HepG2 (cell line): Measurements from ENCODE around the gene RNPEPL1. TPM values are rescaled to one million over a fixed set of nuclear protein-coding genes. Genes with fewer than 3 reads are reported as not detected.
A peak's percentile ranks its signal among the peaks of the same experiment; 100 is the strongest.

Experiments used
- AGO1 ChIP-seq: fragments of 200-400 bp; formaldehyde crosslinking; IDR thresholded peaks from 2 replicates; pipeline ENCODE4 v1.6.1; 2017; ENCODE audit warnings: mild to moderate bottlenecking, low read depth, low read length, moderate library complexity; ENCODE audit not compliant: poor library complexity, severe bottlenecking
- CBX5 ChIP-seq: sonication (generic); formaldehyde crosslinking; IDR thresholded peaks from 2 replicates; pipeline ENCODE4 v1.4.0; 2020; ENCODE audit warnings: missing genetic modification reagents, borderline replicate concordance
- KMT2A ChIP-seq: sonication (generic); formaldehyde crosslinking; IDR thresholded peaks from 2 replicates; pipeline ENCODE4 v1.4.0; 2020; ENCODE audit warnings: missing genetic modification reagents
- MAZ ChIP-seq, 2 experiments: sonication (generic) in 1 of 2; formaldehyde crosslinking in 1 of 2; IDR thresholded peaks; 2 replicates each; pipeline versions ENCODE4 v1.5.0 to v1.6.1; 2012 to 2020; ENCODE audit warnings: low read depth in 2 of 2, mild to moderate bottlenecking in 2 of 2, borderline replicate concordance in 1 of 2, improper control_type of control experiment in 1 of 2, low read length in 1 of 2, missing genetic modification reagents in 1 of 2, moderate library complexity in 1 of 2
- MEF2D ChIP-seq: sonication (generic); formaldehyde crosslinking; IDR thresholded peaks from 2 replicates; pipeline ENCODE4 v1.5.1; 2020; ENCODE audit warnings: mild to moderate bottlenecking, missing genetic modification reagents
- MTF2 ChIP-seq: sonication (generic); formaldehyde crosslinking; IDR thresholded peaks from 2 replicates; pipeline ENCODE4 v1.5.0; 2020; ENCODE audit warnings: missing genetic modification reagents, borderline replicate concordance
- SMAD3 ChIP-seq: sonication (generic); formaldehyde crosslinking; IDR thresholded peaks from 2 replicates; pipeline ENCODE4 v1.4.0; 2020; ENCODE audit warnings: missing genetic modification reagents
- ZBTB40 ChIP-seq, 2 experiments: fragments of 450-650 bp in 1 of 2; sonication (generic) in 1 of 2; formaldehyde crosslinking in 1 of 2; IDR thresholded peaks; 2 replicates each; pipeline versions ENCODE4 v1.6.1 to v1.8.0; 2016 to 2022; ENCODE audit warnings: antibody characterized with exemption in 1 of 2, mild to moderate bottlenecking in 1 of 2, missing genetic modification reagents in 1 of 2
- ZBTB7A ChIP-seq: sonication (generic); formaldehyde crosslinking; IDR thresholded peaks from 2 replicates; pipeline ENCODE4 v1.8.0; 2022; ENCODE audit warnings: mild to moderate bottlenecking, missing genetic modification reagents
- ZNF260 ChIP-seq: sonication (generic); formaldehyde crosslinking; IDR thresholded peaks from 2 replicates; pipeline ENCODE4 v1.4.0; 2020; ENCODE audit warnings: missing genetic modification reagents, low read depth, mild to moderate bottlenecking, borderline replicate concordance
- ZNF549 ChIP-seq: sonication (generic); formaldehyde crosslinking; IDR thresholded peaks from 2 replicates; pipeline ENCODE4 v1.5.0; 2020; ENCODE audit warnings: missing genetic modification reagents
- ZNF558 ChIP-seq: sonication (generic); formaldehyde crosslinking; IDR thresholded peaks from 2 replicates; pipeline ENCODE4 v1.9.0; 2022; ENCODE audit warnings: mild to moderate bottlenecking, missing genetic modification reagents, borderline replicate concordance
- ZNF564 ChIP-seq: sonication (generic); formaldehyde crosslinking; IDR thresholded peaks from 2 replicates; pipeline ENCODE4 v1.8.1; 2023; ENCODE audit warnings: mild to moderate bottlenecking, missing genetic modification reagents
- ZXDC ChIP-seq: sonication (generic); formaldehyde crosslinking; IDR thresholded peaks from 2 replicates; pipeline ENCODE4 v1.5.0; 2020; ENCODE audit warnings: mild to moderate bottlenecking, missing genetic modification reagents
- polyA plus RNA-seq, 8 experiments: library from polyadenylated mRNA; depleted of rRNA in 3 of 8; stranded (reverse) in 7 of 8; unstranded in 1 of 8; fragments of >200 nt; fragmentation: Illumina TruSeq in 4 of 8; extraction: Trizol in 4 of 8; gene quantifications; 2 replicates each; pipeline versions ENCODE4 v1.2.1 to v1.2.3, GENCODE V29; 2011 to 2016; ENCODE audit warnings: low read depth in 4 of 8, missing spikeins in 1 of 8, mixed read lengths in 1 of 8; ENCODE audit not compliant: insufficient read depth in 1 of 8
- total RNA-seq, 5 experiments: library from RNA; depleted of rRNA; stranded (reverse); fragments of >200 nt; fragmentation: Illumina TruSeq; extraction: Trizol; gene quantifications; 2 replicates each; pipeline ENCODE4 v1.2.3, GENCODE V29; 2016; ENCODE audit warnings: low read depth in 1 of 5

RNPEPL1 gene
- total and polyA plus RNA-seq, 2 of the 13 experiments (the other 11 are each of a cell fraction or from before 2014, with no cell fraction given), result 13.0 to 18.0 TPM

GRCh38 chr2:240579771-240580614 is 11.7 kb downstream of the RNPEPL1 start (continued):
- TF ChIP-seq ZBTB7A (CRISPR knock-in tag) (peak; percentile 39; the same call in 1 of the 2 replicates), ZNF260 (0 out of 2 replicates have a peak, but pooled peaks have one; percentile 25), ZXDC (CRISPR knock-in tag) (no peak), AGO1 (peak; percentile 73), MAZ (IDR thresholded peaks at IDR 0.05; ENCODE audit: borderline replicate concordance, low read depth, low read length) (no peak), MAZ (CRISPR knock-in tag; IDR thresholded peaks at IDR 0.05; ENCODE audit: low read depth) (peak; percentile 57), SMAD3 (CRISPR knock-in tag) (no peak; the same call in none of the 2 replicates), CBX5 (CRISPR knock-in tag) (peak; percentile 81), ZNF558 (CRISPR knock-in tag) (peak; percentile 82; the same call in 1 of the 2 replicates), MTF2 (CRISPR knock-in tag) (peak; percentile 36; the same call in 1 of the 2 replicates), ZNF549 (CRISPR knock-in tag) (no peak), ZBTB40 (IDR thresholded peaks at IDR 0.05) (no peak), ZBTB40 (CRISPR knock-in tag; IDR thresholded peaks at IDR 0.05) (peak; percentile 58), KMT2A (CRISPR knock-in tag) (peak; percentile 51; the same call in 1 of the 2 replicates), MEF2D (CRISPR knock-in tag) (peak; percentile 78; the same call in 1 of the 2 replicates), ZNF564 (CRISPR knock-in tag) (no peak)
